Panc1 (cell line): ENCODE data around the gene MYO16. TPM values are rescaled to one million over a fixed set of nuclear protein-coding genes. Genes with fewer than 3 reads are reported as not detected.
A peak's percentile ranks its signal among the peaks of the same experiment; 100 is the strongest.

Source experiments
- ATAC-seq: fragments of 200-7000 bp; cut with Tn5 transposase; 2 replicates; pipeline ENCODE4 v1.9.1; 2020; ENCODE audit warnings: mild to moderate bottlenecking, moderate library complexity
- BruUV-seq: library from RNA; stranded (reverse); fragments of 400-500 nt; replicated peaks from 2 replicates; lab custom pipeline; 2021; lab: Mats Ljungman, UMichigan
- CTCF ChIA-PET: fragments of 300-600 bp; sonication (Branson Sonifier 250); formaldehyde crosslinking; loops from one replicate; lab custom pipeline; 2022; ENCODE audit warnings: antibody characterized with exemption; lab: Charles Lee
- POLR2A ChIA-PET: fragments of 300-600 bp; sonication (Branson Sonifier 250); formaldehyde crosslinking; loops from one replicate; lab custom pipeline; 2022; ENCODE audit warnings: antibody characterized with exemption; lab: Charles Lee
- DNase-seq: peaks from one replicate; pipeline ENCODE4 v3.0.0-alpha.2; 2010; ENCODE audit warnings: low read depth, low spot score
- H3K27ac ChIP-seq: 2 replicates; pipeline ENCODE4 v1.5.1; 2011; ENCODE audit warnings: mild to moderate bottlenecking, low read length, inconsistent platforms
- H3K27me3 ChIP-seq: fragments of 200-500 bp; sonication (Bioruptor generic); 2 replicates; pipeline ENCODE4 v1.6.0; 2014; ENCODE audit warnings: low read length, inconsistent platforms; ENCODE audit not compliant: control insufficient read depth, insufficient read depth
- H3K36me3 ChIP-seq: fragments of 200-500 bp; sonication (Bioruptor generic); 2 replicates; pipeline ENCODE4 v1.5.1; 2014; ENCODE audit warnings: inconsistent platforms, mild to moderate bottlenecking, low read length, moderate library complexity; ENCODE audit not compliant: control insufficient read depth, insufficient read depth
- H3K4me1 ChIP-seq: 2 replicates; pipeline ENCODE4 v1.5.1; 2011; ENCODE audit warnings: inconsistent platforms, mild to moderate bottlenecking, low read length, moderate library complexity; ENCODE audit not compliant: control insufficient read depth, insufficient read depth
- H3K4me3 ChIP-seq, 2 experiments: 2 replicates each; pipeline ENCODE4 v1.5.1; 2011 to 2012; ENCODE audit warnings: low read depth in 2 of 2, low read length in 2 of 2, mild to moderate bottlenecking in 2 of 2, inconsistent platforms in 1 of 2, moderate library complexity in 1 of 2
- H3K9me3 ChIP-seq: fragments of 200-500 bp; sonication (Bioruptor generic); 2 replicates; pipeline ENCODE4 v1.5.1; 2014; ENCODE audit warnings: low read depth, mild to moderate bottlenecking, inconsistent platforms, low read length, moderate library complexity; ENCODE audit not compliant: control insufficient read depth, insufficient read depth
- CTCF ChIP-seq: fragments of 450-650 bp; IDR thresholded peaks from 2 replicates; pipeline ENCODE4 v1.5.1; 2017; ENCODE audit warnings: mild to moderate bottlenecking
- POLR2AphosphoS5 ChIP-seq: IDR thresholded peaks from 2 replicates; pipeline ENCODE4 v1.6.1; 2012; ENCODE audit warnings: mild to moderate bottlenecking, low read depth, low read length, moderate library complexity
- SIN3A ChIP-seq: IDR thresholded peaks from 2 replicates; pipeline ENCODE4 v1.6.1; 2012; ENCODE audit warnings: low read depth, mild to moderate bottlenecking, low read length, moderate library complexity, borderline replicate concordance; ENCODE audit not compliant: insufficient read depth
- TCF7L2 ChIP-seq: IDR thresholded peaks from 2 replicates; pipeline ENCODE4 v1.6.1; 2011; ENCODE audit warnings: mild to moderate bottlenecking, low read depth, low read length, inconsistent platforms
- in situ Hi-C: cut with HindIII; loops from 2 replicates; pipeline ENCODE4 v1.10.0; 2016; ENCODE audit warnings: low sequenced_read_pairs, low pct_unique_long_range_greater_than_20kb
- intact Hi-C: fragments of 100-400 bp; cut with micrococcal nuclease; formaldehyde crosslinking; loops from one replicate; pipeline ENCODE4 v1.10.0; 2022; ENCODE audit not compliant: unreplicated experiment
- total RNA-seq: library from RNA; stranded (reverse); gene quantifications from one replicate; pipeline ENCODE4 v1.2.1, GENCODE V29; 2021; ENCODE audit not compliant: unreplicated experiment
- TF ChIP-seq, protein P1 (sequence below), 2 experiments: IDR thresholded peaks; 2 replicates each; pipeline ENCODE4 v1.6.1; 2011 to 2012; ENCODE audit warnings: low read depth in 2 of 2, control low read depth in 1 of 2, low read length in 1 of 2, mild to moderate bottlenecking in 1 of 2, moderate library complexity in 1 of 2; ENCODE audit not compliant: insufficient read depth in 1 of 2

The MYO16 gene
- total RNA-seq, 1 experiment from 2014 or later, result 0.08 TPM

DNA sequence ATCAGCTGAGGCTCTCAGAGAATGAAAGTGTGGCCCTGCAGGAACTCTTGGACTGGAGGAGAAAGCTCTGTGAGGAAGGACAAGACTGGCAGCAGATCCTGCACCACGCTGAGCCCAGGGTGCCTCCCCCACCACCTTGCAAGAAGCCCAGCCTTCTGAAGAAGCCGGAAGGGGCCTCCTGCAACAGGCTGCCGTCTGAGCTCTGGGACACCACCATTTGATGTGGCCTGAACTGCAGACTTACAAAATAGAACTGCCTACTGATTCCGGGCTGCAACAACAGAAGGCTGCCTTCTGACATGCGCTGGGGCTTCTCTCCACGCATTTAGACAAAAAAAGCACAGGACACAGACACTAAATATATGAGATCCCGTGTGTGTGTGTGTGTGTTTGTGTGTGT is 577.2 kb downstream of the MYO16 start:
- POLR2A ChIA-PET, result no interaction called here
- Histone ChIP-seq H3K36me3 (no peaks in the 10 kb centered on the region), H3K27me3 (no peaks in the 10 kb centered on the region), H3K4me3 (no peak overlapping the region), H3K27ac (no peak overlapping the region), H3K9me3 (no peaks in the 10 kb centered on the region), H3K4me1 (peaks cover 4% of the 10 kb centered on the region)
- CTCF ChIA-PET, result no interaction called here
- no peak for DNase-seq
- TF ChIP-seq TCF7L2, result no peak
- no TSS peak for BruUV-seq
- in situ Hi-C loops (no loop called here), intact Hi-C loops (no loop called here)
- ATAC-seq, result 0 out of 2 replicates have a peak, but pooled peaks have one; percentile 26

- no TSS peak for BruUV-seq
- Histone ChIP-seq H3K27me3 (no peaks in the 10 kb centered on the region), H3K4me1 (peaks cover 5% of the 10 kb centered on the region), H3K36me3 (no peaks in the 10 kb centered on the region), H3K9me3 (no peaks in the 10 kb centered on the region), H3K27ac (no peak overlapping the region), H3K4me3 (no peak overlapping the region)
- TF ChIP-seq SIN3A, result no peak
- TF ChIP-seq, protein P1, sequence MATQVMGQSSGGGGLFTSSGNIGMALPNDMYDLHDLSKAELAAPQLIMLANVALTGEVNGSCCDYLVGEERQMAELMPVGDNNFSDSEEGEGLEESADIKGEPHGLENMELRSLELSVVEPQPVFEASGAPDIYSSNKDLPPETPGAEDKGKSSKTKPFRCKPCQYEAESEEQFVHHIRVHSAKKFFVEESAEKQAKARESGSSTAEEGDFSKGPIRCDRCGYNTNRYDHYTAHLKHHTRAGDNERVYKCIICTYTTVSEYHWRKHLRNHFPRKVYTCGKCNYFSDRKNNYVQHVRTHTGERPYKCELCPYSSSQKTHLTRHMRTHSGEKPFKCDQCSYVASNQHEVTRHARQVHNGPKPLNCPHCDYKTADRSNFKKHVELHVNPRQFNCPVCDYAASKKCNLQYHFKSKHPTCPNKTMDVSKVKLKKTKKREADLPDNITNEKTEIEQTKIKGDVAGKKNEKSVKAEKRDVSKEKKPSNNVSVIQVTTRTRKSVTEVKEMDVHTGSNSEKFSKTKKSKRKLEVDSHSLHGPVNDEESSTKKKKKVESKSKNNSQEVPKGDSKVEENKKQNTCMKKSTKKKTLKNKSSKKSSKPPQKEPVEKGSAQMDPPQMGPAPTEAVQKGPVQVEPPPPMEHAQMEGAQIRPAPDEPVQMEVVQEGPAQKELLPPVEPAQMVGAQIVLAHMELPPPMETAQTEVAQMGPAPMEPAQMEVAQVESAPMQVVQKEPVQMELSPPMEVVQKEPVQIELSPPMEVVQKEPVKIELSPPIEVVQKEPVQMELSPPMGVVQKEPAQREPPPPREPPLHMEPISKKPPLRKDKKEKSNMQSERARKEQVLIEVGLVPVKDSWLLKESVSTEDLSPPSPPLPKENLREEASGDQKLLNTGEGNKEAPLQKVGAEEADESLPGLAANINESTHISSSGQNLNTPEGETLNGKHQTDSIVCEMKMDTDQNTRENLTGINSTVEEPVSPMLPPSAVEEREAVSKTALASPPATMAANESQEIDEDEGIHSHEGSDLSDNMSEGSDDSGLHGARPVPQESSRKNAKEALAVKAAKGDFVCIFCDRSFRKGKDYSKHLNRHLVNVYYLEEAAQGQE (IDR thresholded peaks at IDR 0.05; ENCODE audit: insufficient read depth in 1 of 2, low read depth in 2 of 2, low read length in 1 of 2), result no peak
- no peak for TF ChIP-seq CTCF
- no peak for TF ChIP-seq TCF7L2
- no peak for TF ChIP-seq POLR2AphosphoS5
- POLR2A ChIA-PET, result no interaction called here
- intact Hi-C loops (no loop called here), in situ Hi-C loops (no loop called here)
- CTCF ChIA-PET, result no interaction called here
- ATAC-seq, result no peak
- no peak for DNase-seq
Measured at GRCh38 chr13:109207622-109208021, 578.2 kb downstream of the MYO16 start.

DNA sequence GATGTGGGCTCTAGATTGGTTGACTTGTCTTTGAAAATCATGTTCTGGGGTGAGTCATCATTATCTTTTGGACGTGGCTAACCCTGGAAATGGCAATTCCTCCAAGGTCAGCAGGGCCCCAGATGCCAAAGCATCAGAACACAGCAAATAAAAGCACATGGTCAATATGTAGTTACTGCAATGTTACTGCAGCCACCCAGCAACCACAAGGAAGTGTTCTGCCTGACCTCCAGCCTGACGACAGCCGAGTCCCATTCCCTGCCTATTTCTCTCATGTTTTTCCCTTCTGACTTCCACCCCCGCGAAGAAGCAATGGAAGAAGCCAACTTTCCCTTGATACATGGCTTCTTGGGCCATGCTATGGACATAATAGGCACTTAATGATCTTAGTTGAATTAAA is 579.1 kb downstream of the MYO16 start:
- Histone ChIP-seq H3K4me1 (peaks cover 5% of the 10 kb centered on the region), H3K27ac (no peak overlapping the region)

More for the DNA sequence above, 579.1 kb downstream of the MYO16 start:
- in situ Hi-C loops, result no loop called here
- Histone ChIP-seq H3K4me3 (no peak overlapping the region), H3K27me3 (no peaks in the 10 kb centered on the region), H3K36me3 (no peaks in the 10 kb centered on the region), H3K9me3 (no peaks in the 10 kb centered on the region)
- intact Hi-C loops, result no loop called here
- no peak for DNase-seq
- no peak for ATAC-seq
- POLR2A ChIA-PET, result no interaction called here
- BruUV-seq, result no TSS peak
- TF ChIP-seq TCF7L2 (no peak), SIN3A (no peak), POLR2AphosphoS5 (no peak), CTCF (no peak)
- TF ChIP-seq, protein P1 (IDR thresholded peaks at IDR 0.05; ENCODE audit: insufficient read depth in 1 of 2, low read depth in 2 of 2, low read length in 1 of 2), result no peak
- CTCF ChIA-PET, result no interaction called here
